Kidney epithelial cell (primary cell): ENCODE measurements around the gene KYAT1. TPM values are rescaled to one million over a fixed set of nuclear protein-coding genes. Genes with fewer than 3 reads are reported as not detected.

ENCODE experiments used
- DNase-seq: peaks from one replicate; pipeline ENCODE4 v3.0.0-alpha.2; 2010; ENCODE audit warnings: low read depth
- H3K27me3 ChIP-seq: 2 replicates; pipeline ENCODE4 v1.6.0; 2011; ENCODE audit warnings: low read length; ENCODE audit not compliant: control insufficient read depth, insufficient read depth
- H3K36me3 ChIP-seq: 2 replicates; pipeline ENCODE4 v1.5.1; 2011; ENCODE audit warnings: low read length; ENCODE audit not compliant: control insufficient read depth, insufficient read depth
- H3K4me3 ChIP-seq: 2 replicates; pipeline ENCODE4 v1.5.1; 2011; ENCODE audit warnings: low read depth, mild to moderate bottlenecking, control low read depth, low read length
- CTCF ChIP-seq: IDR thresholded peaks from 2 replicates; pipeline ENCODE4 v1.5.1; 2011; ENCODE audit warnings: mild to moderate bottlenecking, moderate library complexity, low read length, control low read depth, inconsistent platforms; ENCODE audit not compliant: insufficient read depth, poor library complexity, severe bottlenecking
- total RNA-seq: library from RNA; depleted of rRNA; stranded (reverse); fragments of >200 nt; gene quantifications from 2 replicates; pipeline ENCODE4 v1.2.3, GENCODE V29; 2015

Gene KYAT1
- total RNA-seq, 1 donor from 2014 or later: 6.8 TPM

DNA sequence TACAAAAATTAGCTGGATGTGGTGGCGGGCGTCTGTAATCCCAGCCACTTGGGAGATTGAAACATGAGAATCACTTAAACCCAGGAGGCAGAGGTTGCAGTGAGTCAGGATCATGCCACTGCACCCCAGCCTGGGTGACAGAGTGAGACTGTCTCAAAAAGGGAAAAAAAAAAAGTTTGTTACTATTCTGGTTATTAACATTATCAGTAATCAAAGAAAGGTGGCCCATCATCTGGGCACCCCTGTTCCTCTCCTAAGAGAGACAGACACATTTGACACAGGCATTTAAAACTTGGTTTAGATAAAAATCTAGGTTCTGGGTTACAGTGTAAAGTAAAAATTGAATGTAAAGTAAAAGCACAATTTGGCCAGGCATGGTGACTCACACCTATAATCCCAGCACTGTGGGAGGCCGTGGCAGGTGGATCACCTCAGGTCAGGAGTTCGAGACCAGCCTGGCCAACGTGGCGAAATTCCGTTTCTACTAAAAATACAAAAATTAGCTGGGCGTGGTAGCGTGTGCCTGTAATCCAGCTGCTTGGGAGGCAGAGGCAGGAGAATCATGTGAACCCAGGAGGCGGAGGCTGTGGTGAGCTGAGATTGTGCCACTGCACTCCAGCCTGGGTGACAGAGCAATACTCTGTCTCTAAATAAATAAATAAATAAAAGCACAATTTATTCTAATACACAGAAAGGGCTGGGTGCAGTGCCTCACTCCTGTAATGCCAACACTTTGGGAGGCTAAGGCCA is 22.3 kb upstream of the KYAT1 start:
- no peak for DNase-seq
- peaks cover 3% of the 10 kb centered on the region for H3K36me3 ChIP-seq
- no peak for TF ChIP-seq CTCF
- no peaks in the 10 kb centered on the region for H3K27me3 ChIP-seq
- no peak overlapping the region for H3K4me3 ChIP-seq

GRCh38 chr9:128903079-128903461 is 21.3 kb upstream of the KYAT1 start:
- no peak for TF ChIP-seq CTCF
- H3K4me3 ChIP-seq: no peak overlapping the region
- peaks cover 1% of the 10 kb centered on the region for H3K36me3 ChIP-seq
- no peak for DNase-seq
- H3K27me3 ChIP-seq: no peaks in the 10 kb centered on the region

GRCh38 chr9:128902351-128903078 is 20.8 kb upstream of the KYAT1 start:
- no peak for DNase-seq

GRCh38 chr9:128901822-128902221 is 20.1 kb upstream of the KYAT1 start:
- H3K4me3 ChIP-seq: no peak overlapping the region
- DNase-seq: no peak
- no peak for TF ChIP-seq CTCF
- peaks cover 1% of the 10 kb centered on the region for H3K36me3 ChIP-seq
- no peaks in the 10 kb centered on the region for H3K27me3 ChIP-seq

More at GRCh38 chr9:128902351-128903078, 20.8 kb upstream of the KYAT1 start:
- Histone ChIP-seq H3K36me3 (peaks cover 1% of the 10 kb centered on the region), H3K4me3 (no peak overlapping the region), H3K27me3 (no peaks in the 10 kb centered on the region)
- no peak for TF ChIP-seq CTCF

GRCh38 chr9:128901379-128901778 is 19.6 kb upstream of the KYAT1 start:
- Histone ChIP-seq H3K36me3 (peaks cover 1% of the 10 kb centered on the region), H3K27me3 (no peaks in the 10 kb centered on the region), H3K4me3 (no peak overlapping the region)
- no peak for TF ChIP-seq CTCF
- no peak for DNase-seq
